HG03095 (cell line): ENCODE measurements around the gene FARP1.

Experiments
- ATAC-seq: cut with Tn5 transposase; IDR thresholded peaks from one replicate; pipeline ENCODE4 v1.9.1; 2021; ENCODE audit warnings: moderate library complexity; ENCODE audit not compliant: unreplicated experiment

Gene FARP1

GRCh38 chr13:98129059-98129746 is 13.7 kb upstream of the FARP1 start:
- no peak for ATAC-seq

GRCh38 chr13:98133946-98134345 is 8.9 kb upstream of the FARP1 start:
- ATAC-seq = peak; percentile 91

GRCh38 chr13:98134901-98135300 is 8.0 kb upstream of the FARP1 start:
- ATAC-seq = no peak

- ATAC-seq = no peak
Observed at GRCh38 chr13:98141091-98141490, 1.8 kb upstream of the FARP1 start.

- no peak for ATAC-seq
Observed at GRCh38 chr13:98141509-98142379, 1.1 kb upstream of the FARP1 start.

- peak; percentile 20 for ATAC-seq
Observed at GRCh38 chr13:98143157-98143553, 261 bp downstream of the FARP1 start.

GRCh38 chr13:98143601-98144026 is 720 bp downstream of the FARP1 start:
- ATAC-seq = no peak

- ATAC-seq = no peak
Observed at GRCh38 chr13:98144027-98144741, 1.3 kb downstream of the FARP1 start.

GRCh38 chr13:98144801-98145350 is 2.0 kb downstream of the FARP1 start:
- no peak for ATAC-seq

- ATAC-seq = no peak
Observed at GRCh38 chr13:98147521-98147920, 4.6 kb downstream of the FARP1 start.

GRCh38 chr13:98150832-98151479 is 8.1 kb downstream of the FARP1 start:
- ATAC-seq = no peak

GRCh38 chr13:98155475-98156109 is 12.7 kb downstream of the FARP1 start:
- no peak for ATAC-seq

- no peak for ATAC-seq
Observed at GRCh38 chr13:98156259-98156658, 13.4 kb downstream of the FARP1 start.

- ATAC-seq = no peak
Observed at GRCh38 chr13:98157188-98157587, 14.3 kb downstream of the FARP1 start.

- no peak for ATAC-seq
Observed at GRCh38 chr13:98157609-98158008, 14.7 kb downstream of the FARP1 start.

GRCh38 chr13:98158172-98158899 is 15.4 kb downstream of the FARP1 start:
- ATAC-seq = no peak

- no peak for ATAC-seq
Observed at GRCh38 chr13:98162935-98163334, 20.0 kb downstream of the FARP1 start.

- ATAC-seq = no peak
Observed at GRCh38 chr13:98169331-98169730, 26.4 kb downstream of the FARP1 start.

- ATAC-seq = no peak
Observed at GRCh38 chr13:98171900-98172589, 29.2 kb downstream of the FARP1 start.
